Measurements from ENCODE around the gene DARS1.

DNA sequence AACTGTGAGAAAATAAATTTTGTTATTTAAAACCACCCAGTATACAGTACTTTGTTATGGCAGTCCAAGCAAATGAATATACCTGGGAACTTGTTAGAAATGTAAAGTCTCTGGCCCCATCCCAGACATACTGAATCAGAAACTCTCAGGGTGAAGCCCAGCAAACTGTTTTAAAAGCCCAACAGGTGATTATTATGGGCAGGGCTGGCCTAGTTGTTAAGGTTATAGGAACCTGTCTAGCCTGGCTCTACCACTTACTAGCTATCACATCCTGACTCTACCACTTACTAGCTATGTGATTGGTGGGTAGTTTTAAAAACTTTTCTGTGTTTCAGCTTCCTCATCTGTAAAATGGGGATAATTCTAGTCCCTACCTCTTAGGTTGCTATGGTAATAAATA lies 8.0 kb upstream of the DARS1 start:
- no peak for TF ChIP-seq ZBTB1 (tag by site-specific recombination; IDR thresholded peaks at IDR 0.05)
- no peak for TF ChIP-seq OVOL3 (tag by site-specific recombination; IDR thresholded peaks at IDR 0.05)
- TF ChIP-seq, protein P1, sequence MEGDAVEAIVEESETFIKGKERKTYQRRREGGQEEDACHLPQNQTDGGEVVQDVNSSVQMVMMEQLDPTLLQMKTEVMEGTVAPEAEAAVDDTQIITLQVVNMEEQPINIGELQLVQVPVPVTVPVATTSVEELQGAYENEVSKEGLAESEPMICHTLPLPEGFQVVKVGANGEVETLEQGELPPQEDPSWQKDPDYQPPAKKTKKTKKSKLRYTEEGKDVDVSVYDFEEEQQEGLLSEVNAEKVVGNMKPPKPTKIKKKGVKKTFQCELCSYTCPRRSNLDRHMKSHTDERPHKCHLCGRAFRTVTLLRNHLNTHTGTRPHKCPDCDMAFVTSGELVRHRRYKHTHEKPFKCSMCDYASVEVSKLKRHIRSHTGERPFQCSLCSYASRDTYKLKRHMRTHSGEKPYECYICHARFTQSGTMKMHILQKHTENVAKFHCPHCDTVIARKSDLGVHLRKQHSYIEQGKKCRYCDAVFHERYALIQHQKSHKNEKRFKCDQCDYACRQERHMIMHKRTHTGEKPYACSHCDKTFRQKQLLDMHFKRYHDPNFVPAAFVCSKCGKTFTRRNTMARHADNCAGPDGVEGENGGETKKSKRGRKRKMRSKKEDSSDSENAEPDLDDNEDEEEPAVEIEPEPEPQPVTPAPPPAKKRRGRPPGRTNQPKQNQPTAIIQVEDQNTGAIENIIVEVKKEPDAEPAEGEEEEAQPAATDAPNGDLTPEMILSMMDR (tag by site-specific recombination; IDR thresholded peaks at IDR 0.05): no peak
- TF ChIP-seq KLF10 (tag by site-specific recombination; IDR thresholded peaks at IDR 0.05): no peak
- TF ChIP-seq, protein P2, sequence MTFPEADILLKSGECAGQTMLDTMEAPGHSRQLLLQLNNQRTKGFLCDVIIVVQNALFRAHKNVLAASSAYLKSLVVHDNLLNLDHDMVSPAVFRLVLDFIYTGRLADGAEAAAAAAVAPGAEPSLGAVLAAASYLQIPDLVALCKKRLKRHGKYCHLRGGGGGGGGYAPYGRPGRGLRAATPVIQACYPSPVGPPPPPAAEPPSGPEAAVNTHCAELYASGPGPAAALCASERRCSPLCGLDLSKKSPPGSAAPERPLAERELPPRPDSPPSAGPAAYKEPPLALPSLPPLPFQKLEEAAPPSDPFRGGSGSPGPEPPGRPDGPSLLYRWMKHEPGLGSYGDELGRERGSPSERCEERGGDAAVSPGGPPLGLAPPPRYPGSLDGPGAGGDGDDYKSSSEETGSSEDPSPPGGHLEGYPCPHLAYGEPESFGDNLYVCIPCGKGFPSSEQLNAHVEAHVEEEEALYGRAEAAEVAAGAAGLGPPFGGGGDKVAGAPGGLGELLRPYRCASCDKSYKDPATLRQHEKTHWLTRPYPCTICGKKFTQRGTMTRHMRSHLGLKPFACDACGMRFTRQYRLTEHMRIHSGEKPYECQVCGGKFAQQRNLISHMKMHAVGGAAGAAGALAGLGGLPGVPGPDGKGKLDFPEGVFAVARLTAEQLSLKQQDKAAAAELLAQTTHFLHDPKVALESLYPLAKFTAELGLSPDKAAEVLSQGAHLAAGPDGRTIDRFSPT (tag by site-specific recombination; IDR thresholded peaks at IDR 0.05): no peak
- TF ChIP-seq, protein P3, sequence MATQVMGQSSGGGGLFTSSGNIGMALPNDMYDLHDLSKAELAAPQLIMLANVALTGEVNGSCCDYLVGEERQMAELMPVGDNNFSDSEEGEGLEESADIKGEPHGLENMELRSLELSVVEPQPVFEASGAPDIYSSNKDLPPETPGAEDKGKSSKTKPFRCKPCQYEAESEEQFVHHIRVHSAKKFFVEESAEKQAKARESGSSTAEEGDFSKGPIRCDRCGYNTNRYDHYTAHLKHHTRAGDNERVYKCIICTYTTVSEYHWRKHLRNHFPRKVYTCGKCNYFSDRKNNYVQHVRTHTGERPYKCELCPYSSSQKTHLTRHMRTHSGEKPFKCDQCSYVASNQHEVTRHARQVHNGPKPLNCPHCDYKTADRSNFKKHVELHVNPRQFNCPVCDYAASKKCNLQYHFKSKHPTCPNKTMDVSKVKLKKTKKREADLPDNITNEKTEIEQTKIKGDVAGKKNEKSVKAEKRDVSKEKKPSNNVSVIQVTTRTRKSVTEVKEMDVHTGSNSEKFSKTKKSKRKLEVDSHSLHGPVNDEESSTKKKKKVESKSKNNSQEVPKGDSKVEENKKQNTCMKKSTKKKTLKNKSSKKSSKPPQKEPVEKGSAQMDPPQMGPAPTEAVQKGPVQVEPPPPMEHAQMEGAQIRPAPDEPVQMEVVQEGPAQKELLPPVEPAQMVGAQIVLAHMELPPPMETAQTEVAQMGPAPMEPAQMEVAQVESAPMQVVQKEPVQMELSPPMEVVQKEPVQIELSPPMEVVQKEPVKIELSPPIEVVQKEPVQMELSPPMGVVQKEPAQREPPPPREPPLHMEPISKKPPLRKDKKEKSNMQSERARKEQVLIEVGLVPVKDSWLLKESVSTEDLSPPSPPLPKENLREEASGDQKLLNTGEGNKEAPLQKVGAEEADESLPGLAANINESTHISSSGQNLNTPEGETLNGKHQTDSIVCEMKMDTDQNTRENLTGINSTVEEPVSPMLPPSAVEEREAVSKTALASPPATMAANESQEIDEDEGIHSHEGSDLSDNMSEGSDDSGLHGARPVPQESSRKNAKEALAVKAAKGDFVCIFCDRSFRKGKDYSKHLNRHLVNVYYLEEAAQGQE (tag by site-specific recombination; IDR thresholded peaks at IDR 0.05): no peak

All from HEK293 (cell line).